ENCODE results near the gene TUSC1. TPM values are rescaled to one million over a fixed set of nuclear protein-coding genes. Genes with fewer than 3 reads are reported as not detected.

Gene TUSC1
- total RNA-seq, 1 experiment from 2014 or later: 6.0 TPM

GRCh38 chr9:25726871-25727410 lies 48.7 kb upstream of the TUSC1 start (continued):
- TF ChIP-seq ZBTB21 (CRISPR knock-in tag; IDR thresholded peaks at IDR 0.05; ENCODE audit: borderline replicate concordance): no peak
- no peak for TF ChIP-seq ARID4B (CRISPR knock-in tag; IDR thresholded peaks at IDR 0.05; ENCODE audit: borderline replicate concordance)
- TF ChIP-seq ZNF232 (CRISPR knock-in tag; IDR thresholded peaks at IDR 0.05): no peak
- no peak for TF ChIP-seq CTCF (IDR thresholded peaks at IDR 0.05)
- TF ChIP-seq NR1H2 (CRISPR knock-in tag; IDR thresholded peaks at IDR 0.05): no peak
- no peak for TF ChIP-seq ZNF138 (CRISPR knock-in tag; conservative IDR thresholded peaks at IDR 0.05)
- no peak for TF ChIP-seq CREB1 (CRISPR knock-in tag; IDR thresholded peaks at IDR 0.05)
- TF ChIP-seq ZNF317 (CRISPR knock-in tag; IDR thresholded peaks at IDR 0.05; ENCODE audit: borderline replicate concordance, low read depth): no peak
- TF ChIP-seq CDX4 (CRISPR knock-in tag; IDR thresholded peaks at IDR 0.05; ENCODE audit: borderline replicate concordance): no peak
- TF ChIP-seq FOXP4 (CRISPR knock-in tag; IDR thresholded peaks at IDR 0.05): no peak

- Mint-ChIP-seq H3K9me3 (no peaks in the 10 kb centered on the region), H3K36me3 (no peaks in the 10 kb centered on the region), H3K4me1 (peaks cover 3% of the 10 kb centered on the region; the same call in 1 of the 2 replicates), H3K27me3 (ENCODE audit: low read depth) (no peaks in the 10 kb centered on the region), H3K4me3 (no peak overlapping the region), H3K27ac (no peak overlapping the region)
- ChIA-PET CTCF (no interaction called here), POLR2A (no interaction called here)
- no peak for DNase-seq (ENCODE audit: low spot score)
- no peak for ATAC-seq
- no peak for TF ChIP-seq EMX1 (CRISPR knock-in tag; IDR thresholded peaks at IDR 0.05)
- TF ChIP-seq CDX4 (CRISPR knock-in tag; IDR thresholded peaks at IDR 0.05; ENCODE audit: borderline replicate concordance): no peak
- TF ChIP-seq ZBTB21 (CRISPR knock-in tag; IDR thresholded peaks at IDR 0.05; ENCODE audit: borderline replicate concordance): no peak
- TF ChIP-seq NFE2L1 (CRISPR knock-in tag; IDR thresholded peaks at IDR 0.05): no peak
- no peak for TF ChIP-seq ATF2 (CRISPR knock-in tag; IDR thresholded peaks at IDR 0.05; ENCODE audit: borderline replicate concordance, low read depth)
- no peak for TF ChIP-seq ZNF416 (CRISPR knock-in tag; IDR thresholded peaks at IDR 0.05)
- TF ChIP-seq NR1H2 (CRISPR knock-in tag; IDR thresholded peaks at IDR 0.05): no peak
- no peak for TF ChIP-seq ZNF121 (CRISPR knock-in tag; IDR thresholded peaks at IDR 0.05)
- TF ChIP-seq HMGA2 (CRISPR knock-in tag; IDR thresholded peaks at IDR 0.05): no peak
- TF ChIP-seq CTCF (IDR thresholded peaks at IDR 0.05): no peak
- TF ChIP-seq GTF2I (CRISPR knock-in tag; conservative IDR thresholded peaks at IDR 0.05): no peak
- TF ChIP-seq ZNF138 (CRISPR knock-in tag; conservative IDR thresholded peaks at IDR 0.05): no peak
- TF ChIP-seq E2F4 (CRISPR knock-in tag; IDR thresholded peaks at IDR 0.05; ENCODE audit: borderline replicate concordance, low read depth): no peak
- no peak for TF ChIP-seq ZNF232 (CRISPR knock-in tag; IDR thresholded peaks at IDR 0.05)
- TF ChIP-seq ZNF671 (CRISPR knock-in tag; IDR thresholded peaks at IDR 0.05): no peak
- no peak for TF ChIP-seq JAZF1 (CRISPR knock-in tag; IDR thresholded peaks at IDR 0.05)
- no peak for TF ChIP-seq SOX15 (CRISPR knock-in tag; IDR thresholded peaks at IDR 0.05)
Measured at GRCh38 chr9:25724424-25724823, 46.2 kb upstream of the TUSC1 start.

Data from WTC11 (cell line).